ENCODE measurements around the gene MRS2. TPM values are rescaled to one million over a fixed set of nuclear protein-coding genes. Genes with fewer than 3 reads are reported as not detected.
"Not testable (repeated sequence)": the region's sequence is repeated elsewhere in the genome, so short reads cannot be mapped to it uniquely, and the experiment has no call there.

The MRS2 gene
- total RNA-seq, 1 experiment from 2014 or later = 85.8 TPM

- no peak overlapping the region for H3K56ac ChIP-seq (ENCODE audit: insufficient read length, low read depth, low read length)
- H3K4me2 ChIP-seq (ENCODE audit: insufficient read depth, insufficient read length, low read length) = no peak overlapping the region
- no peak overlapping the region for H3K27ac ChIP-seq (ENCODE audit: insufficient read length, low read depth, low read length)
- no peaks in the 10 kb centered on the region for H3K4me1 ChIP-seq (ENCODE audit: insufficient read depth, low read length)
- no peak overlapping the region for H2BK15ac ChIP-seq (ENCODE audit: low read depth, low read length)
- H2BK120ac ChIP-seq (ENCODE audit: low read depth, low read length, poor library complexity, severe bottlenecking) = no peak overlapping the region
- no peaks in the 10 kb centered on the region for H3K79me2 ChIP-seq (ENCODE audit: insufficient read depth, low read length)
- no peaks in the 10 kb centered on the region for H3K4me1 Mint-ChIP-seq
- no peak overlapping the region for H2AFZ ChIP-seq (ENCODE audit: low read length)
- H3K27me3 ChIP-seq (ENCODE audit: insufficient read depth, low read length) = no peaks in the 10 kb centered on the region
- H3K9ac ChIP-seq (ENCODE audit: extremely low read depth, insufficient read length, low read length) = no peak overlapping the region
- H3K79me1 ChIP-seq (ENCODE audit: insufficient read depth, low read depth, low read length, poor library complexity, severe bottlenecking) = no peaks in the 10 kb centered on the region
- H3K18ac ChIP-seq (ENCODE audit: insufficient read length, low read depth, low read length) = no peak overlapping the region
- H4K8ac ChIP-seq (replicated peaks; ENCODE audit: insufficient read length, low read depth, low read length) = no peak overlapping the region
- no peaks in the 10 kb centered on the region for H3K9me3 ChIP-seq (ENCODE audit: control insufficient read depth, low read depth, low read length)
- no peak overlapping the region for H4K5ac ChIP-seq (ENCODE audit: insufficient read length, low read depth, low read length)
- H3K14ac ChIP-seq (ENCODE audit: insufficient read depth, low read length) = no peak overlapping the region
- H3K27me3 Mint-ChIP-seq (ENCODE audit: low read depth) = no peaks in the 10 kb centered on the region
- no peaks in the 10 kb centered on the region for H3K36me3 Mint-ChIP-seq (ENCODE audit: insufficient read depth in 1 of 3, low read depth in 3 of 3)
- no peak overlapping the region for H3K4ac ChIP-seq (ENCODE audit: low read depth, low read length)
- H3K27ac Mint-ChIP-seq = no peak overlapping the region
- H3K23me2 ChIP-seq (ENCODE audit: insufficient read length, low read depth, low read length, poor library complexity, severe bottlenecking) = no peaks in the 10 kb centered on the region
- H4K91ac ChIP-seq (ENCODE audit: insufficient read length, low read depth, low read length) = no peak overlapping the region
- no peak overlapping the region for H2AK5ac ChIP-seq (ENCODE audit: insufficient read length, low read length)
- DNase-seq = no peak
- no peak overlapping the region for H3T11ph ChIP-seq (ENCODE audit: low read length)
- TF ChIP-seq CTCF (conservative IDR thresholded peaks at IDR 0.05) = no peak
- H2BK20ac ChIP-seq (ENCODE audit: low read depth, low read length, poor library complexity, severe bottlenecking) = no peak overlapping the region
- H2BK5ac ChIP-seq (ENCODE audit: insufficient read length, low read length) = no peak overlapping the region
- no peak overlapping the region for H3K23ac ChIP-seq (ENCODE audit: insufficient read length, low read depth, low read length)
- no peaks in the 10 kb centered on the region for H4K20me1 ChIP-seq (ENCODE audit: control insufficient read depth, insufficient read depth, insufficient read length)
- H2BK12ac ChIP-seq (ENCODE audit: insufficient read length, low read depth, low read length) = no peak overlapping the region
- H3K4me3 Mint-ChIP-seq = no peak overlapping the region
- H3K9me3 Mint-ChIP-seq = no peaks in the 10 kb centered on the region; a peak in 2 of 5 replicates
- no CpG with 5 or more reads among the region's 1 CpG for WGBS (ENCODE audit: extremely low coverage, insufficient read length, low lambda C conversion rate)
Measured at GRCh38 chr6:24382220-24382540, 20.6 kb upstream of the MRS2 start.

- not testable (repeated sequence) for H3T11ph ChIP-seq (ENCODE audit: low read length); H3K23ac ChIP-seq (ENCODE audit: insufficient read length, low read depth, low read length); H3K4me1 ChIP-seq (ENCODE audit: insufficient read depth, low read length); H3K79me2 ChIP-seq (ENCODE audit: insufficient read depth, low read length); H3K23me2 ChIP-seq (ENCODE audit: insufficient read length, low read depth, low read length, poor library complexity, severe bottlenecking); H2BK5ac ChIP-seq (ENCODE audit: insufficient read length, low read length); H3K36me3 Mint-ChIP-seq (ENCODE audit: insufficient read depth in 1 of 3, low read depth in 3 of 3); H2BK120ac ChIP-seq (ENCODE audit: low read depth, low read length, poor library complexity, severe bottlenecking); H3K14ac ChIP-seq (ENCODE audit: insufficient read depth, low read length); H2BK15ac ChIP-seq (ENCODE audit: low read depth, low read length); H2BK12ac ChIP-seq (ENCODE audit: insufficient read length, low read depth, low read length); H3K4me2 ChIP-seq (ENCODE audit: insufficient read depth, insufficient read length, low read length); H3K18ac ChIP-seq (ENCODE audit: insufficient read length, low read depth, low read length); H4K5ac ChIP-seq (ENCODE audit: insufficient read length, low read depth, low read length); H3K27me3 Mint-ChIP-seq (ENCODE audit: low read depth); H3K9me3 ChIP-seq (ENCODE audit: control insufficient read depth, low read depth, low read length); H4K20me1 ChIP-seq (ENCODE audit: control insufficient read depth, insufficient read depth, insufficient read length); H2BK20ac ChIP-seq (ENCODE audit: low read depth, low read length, poor library complexity, severe bottlenecking); H3K79me1 ChIP-seq (ENCODE audit: insufficient read depth, low read depth, low read length, poor library complexity, severe bottlenecking); H2AK5ac ChIP-seq (ENCODE audit: insufficient read length, low read length); H3K4ac ChIP-seq (ENCODE audit: low read depth, low read length); DNase-seq; H3K27ac Mint-ChIP-seq; H3K56ac ChIP-seq (ENCODE audit: insufficient read length, low read depth, low read length); H3K9me3 Mint-ChIP-seq; H3K27me3 ChIP-seq (ENCODE audit: insufficient read depth, low read length); H2AFZ ChIP-seq (ENCODE audit: low read length); H3K4me1 Mint-ChIP-seq; H4K91ac ChIP-seq (ENCODE audit: insufficient read length, low read depth, low read length); H3K9ac ChIP-seq (ENCODE audit: extremely low read depth, insufficient read length, low read length); H4K8ac ChIP-seq (replicated peaks; ENCODE audit: insufficient read length, low read depth, low read length); H3K27ac ChIP-seq (ENCODE audit: insufficient read length, low read depth, low read length); H3K4me3 Mint-ChIP-seq
- no CpG with 5 or more reads among the region's 9 CpGs for WGBS (ENCODE audit: extremely low coverage, insufficient read length, low lambda C conversion rate)
Measured at GRCh38 chr6:24382891-24383494, 19.7 kb upstream of the MRS2 start.

Measured in H9 (cell line).